ENCODE measurements around the gene NLGN1. TPM values are rescaled to one million over a fixed set of nuclear protein-coding genes. Genes with fewer than 3 reads are reported as not detected.

Gene NLGN1
- total RNA-seq, 1 experiment from 2014 or later = 5.2 TPM

DNA sequence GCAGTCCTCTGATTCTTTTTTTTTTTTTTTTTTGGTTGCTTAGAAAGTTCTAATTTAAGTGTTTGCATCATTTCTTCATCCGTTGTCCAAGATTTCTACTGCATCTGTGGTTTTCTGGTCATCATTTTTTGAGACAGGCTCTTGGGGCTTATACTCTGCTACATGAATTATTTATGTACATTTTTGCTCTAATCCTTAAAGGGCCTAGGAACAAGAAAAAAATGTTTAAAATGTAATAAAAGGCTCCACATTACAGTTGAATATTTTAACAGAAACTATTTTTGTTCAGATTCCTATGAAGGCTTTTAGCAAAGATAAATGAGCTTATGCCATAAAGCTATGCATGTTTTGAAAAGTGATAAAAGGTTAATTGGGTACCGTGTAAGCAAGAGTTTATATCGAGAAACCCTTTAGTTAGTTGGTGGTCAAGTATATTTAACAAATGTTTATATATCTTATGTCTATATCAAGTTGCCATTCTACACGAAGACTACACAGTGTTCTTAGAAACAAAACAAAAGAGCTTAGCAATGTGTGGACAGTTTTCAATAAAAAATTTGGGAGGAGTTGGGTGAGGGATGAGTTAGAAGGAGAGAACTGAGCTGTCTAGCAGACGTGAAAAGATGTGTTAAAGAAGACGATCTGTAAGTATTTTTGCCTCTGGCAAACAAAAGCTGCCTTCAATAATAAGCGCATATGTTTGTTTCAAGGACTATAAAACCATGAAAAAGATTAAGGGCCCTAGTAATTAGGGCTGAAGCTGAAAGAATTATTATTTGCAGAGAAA, 898.0 kb downstream of the NLGN1 start:
- no peak overlapping the region for H3K23ac ChIP-seq (ENCODE audit: insufficient read length, low read depth, low read length)
- Mint-ChIP-seq H3K4me1 (peaks cover 12 to 13% of the 10 kb centered on the region in 2 experiments), H3K9me3 (no peaks in the 10 kb centered on the region; a peak in 1 of 5 replicates), H3K27me3 (ENCODE audit: low read depth) (no peaks in the 10 kb centered on the region), H3K36me3 (ENCODE audit: insufficient read depth in 1 of 3, low read depth in 3 of 3) (no peaks in the 10 kb centered on the region), H3K4me3 (no peak overlapping the region), H3K27ac (peak overlapping the region in 1 of 3 experiments; percentile 57; a peak in 1 of 7 replicates)
- H4K5ac ChIP-seq (ENCODE audit: insufficient read length, low read depth, low read length) = no peak overlapping the region
- no peak overlapping the region for H3T11ph ChIP-seq (ENCODE audit: low read length)
- H3K4me1 ChIP-seq (ENCODE audit: insufficient read depth, low read length) = no peaks in the 10 kb centered on the region; the same call in 1 of the 2 replicates
- no peak overlapping the region for H2AK5ac ChIP-seq (ENCODE audit: insufficient read length, low read length)
- no peaks in the 10 kb centered on the region for H4K20me1 ChIP-seq (ENCODE audit: control insufficient read depth, insufficient read depth, insufficient read length)
- DNase-seq = no peak
- no peak overlapping the region for H3K4me2 ChIP-seq (ENCODE audit: insufficient read depth, insufficient read length, low read length)
- H3K27me3 ChIP-seq (ENCODE audit: insufficient read depth, low read length) = no peaks in the 10 kb centered on the region
- H4K91ac ChIP-seq (ENCODE audit: insufficient read length, low read depth, low read length) = no peak overlapping the region
- no peak overlapping the region for H3K9ac ChIP-seq (ENCODE audit: extremely low read depth, insufficient read length, low read length)
- no peak overlapping the region for H2BK20ac ChIP-seq (ENCODE audit: low read depth, low read length, poor library complexity, severe bottlenecking)
- WGBS (ENCODE audit: extremely low coverage, insufficient read length, low lambda C conversion rate) = no CpG with 5 or more reads among the region's 7 CpGs
- H3K9me3 ChIP-seq (ENCODE audit: control insufficient read depth, low read depth, low read length) = no peaks in the 10 kb centered on the region
- no peak overlapping the region for H4K8ac ChIP-seq (replicated peaks; ENCODE audit: insufficient read length, low read depth, low read length)
- no peak overlapping the region for H3K27ac ChIP-seq (ENCODE audit: insufficient read length, low read depth, low read length)
- no peak overlapping the region for H2BK12ac ChIP-seq (ENCODE audit: insufficient read length, low read depth, low read length)
- H2AFZ ChIP-seq (ENCODE audit: low read length) = no peak overlapping the region
- TF ChIP-seq, protein P1, sequence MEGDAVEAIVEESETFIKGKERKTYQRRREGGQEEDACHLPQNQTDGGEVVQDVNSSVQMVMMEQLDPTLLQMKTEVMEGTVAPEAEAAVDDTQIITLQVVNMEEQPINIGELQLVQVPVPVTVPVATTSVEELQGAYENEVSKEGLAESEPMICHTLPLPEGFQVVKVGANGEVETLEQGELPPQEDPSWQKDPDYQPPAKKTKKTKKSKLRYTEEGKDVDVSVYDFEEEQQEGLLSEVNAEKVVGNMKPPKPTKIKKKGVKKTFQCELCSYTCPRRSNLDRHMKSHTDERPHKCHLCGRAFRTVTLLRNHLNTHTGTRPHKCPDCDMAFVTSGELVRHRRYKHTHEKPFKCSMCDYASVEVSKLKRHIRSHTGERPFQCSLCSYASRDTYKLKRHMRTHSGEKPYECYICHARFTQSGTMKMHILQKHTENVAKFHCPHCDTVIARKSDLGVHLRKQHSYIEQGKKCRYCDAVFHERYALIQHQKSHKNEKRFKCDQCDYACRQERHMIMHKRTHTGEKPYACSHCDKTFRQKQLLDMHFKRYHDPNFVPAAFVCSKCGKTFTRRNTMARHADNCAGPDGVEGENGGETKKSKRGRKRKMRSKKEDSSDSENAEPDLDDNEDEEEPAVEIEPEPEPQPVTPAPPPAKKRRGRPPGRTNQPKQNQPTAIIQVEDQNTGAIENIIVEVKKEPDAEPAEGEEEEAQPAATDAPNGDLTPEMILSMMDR (conservative IDR thresholded peaks at IDR 0.05) = no peak
- H3K4ac ChIP-seq (ENCODE audit: low read depth, low read length) = no peak overlapping the region
- no peak overlapping the region for H2BK5ac ChIP-seq (ENCODE audit: insufficient read length, low read length)
- no peaks in the 10 kb centered on the region for H3K79me1 ChIP-seq (ENCODE audit: insufficient read depth, low read depth, low read length, poor library complexity, severe bottlenecking)
- no peaks in the 10 kb centered on the region for H3K79me2 ChIP-seq (ENCODE audit: insufficient read depth, low read length)
- H3K18ac ChIP-seq (ENCODE audit: insufficient read length, low read depth, low read length) = no peak overlapping the region
- H3K14ac ChIP-seq (ENCODE audit: insufficient read depth, low read length) = no peak overlapping the region
- H2BK120ac ChIP-seq (ENCODE audit: low read depth, low read length, poor library complexity, severe bottlenecking) = no peak overlapping the region
- H2BK15ac ChIP-seq (ENCODE audit: low read depth, low read length) = no peak overlapping the region
- H3K56ac ChIP-seq (ENCODE audit: insufficient read length, low read depth, low read length) = no peak overlapping the region
- H3K23me2 ChIP-seq (ENCODE audit: insufficient read length, low read depth, low read length, poor library complexity, severe bottlenecking) = no peaks in the 10 kb centered on the region

Data from H9 (cell line).